Lower lobe of right lung (tissue), 2 donors: Measurements from ENCODE around the gene SYNE3. TPM values are rescaled to one million over a fixed set of nuclear protein-coding genes. Genes with fewer than 3 reads are reported as not detected.

Experiments
- ATAC-seq, 2 donors: fragments of 200-7000 bp; cut with Tn5 transposase; one replicate each; pipeline ENCODE4 v1.9.1; 2020 to 2022; ENCODE audit warnings: mild to moderate bottlenecking in 2 of 2, moderate library complexity in 2 of 2
- DNase-seq: peaks from one replicate; pipeline ENCODE4 v3.0.0-alpha.2; 2020
- H3K27ac ChIP-seq: fragments of 200-600 bp; one replicate; pipeline ENCODE4 v1.8.0; 2022
- H3K27me3 ChIP-seq: fragments of 200-600 bp; one replicate; pipeline ENCODE4 v1.8.0; 2022; ENCODE audit warnings: low read depth
- H3K36me3 ChIP-seq: fragments of 200-600 bp; one replicate; pipeline ENCODE4 v1.8.0; 2022; ENCODE audit warnings: mild to moderate bottlenecking
- H3K4me1 ChIP-seq: fragments of 200-600 bp; one replicate; pipeline ENCODE4 v1.8.0; 2022
- H3K4me3 ChIP-seq: fragments of 200-600 bp; one replicate; pipeline ENCODE4 v1.8.0; 2022; ENCODE audit warnings: mild to moderate bottlenecking
- H3K9me3 ChIP-seq: fragments of 200-600 bp; one replicate; pipeline ENCODE4 v1.8.0; 2022
- intact Hi-C: fragments of 100-400 bp; cut with DNase I; formaldehyde crosslinking; loops from one replicate; pipeline ENCODE4 v1.11.0; 2022
- total RNA-seq: library from RNA; stranded (reverse); fragmentation: NEBNext Ultra II Directional; extraction: Animal tissue kit (Norgen Biotek cat#: 25700); gene quantifications from one replicate; pipeline ENCODE4 v1.2.1, GENCODE V29; 2021
- TF ChIP-seq, protein P1 (sequence below): fragments of 200-600 bp; IDR thresholded peaks from one replicate; pipeline ENCODE4 v1.8.0; 2022; ENCODE audit warnings: antibody characterized with exemption, mild to moderate bottlenecking
- donor health status: DM: no; HTN: yes; CAD: no; lungs with severe emphysema.

The SYNE3 gene
- total RNA-seq, 1 donor from 2014 or later, result 22.4 TPM

DNA sequence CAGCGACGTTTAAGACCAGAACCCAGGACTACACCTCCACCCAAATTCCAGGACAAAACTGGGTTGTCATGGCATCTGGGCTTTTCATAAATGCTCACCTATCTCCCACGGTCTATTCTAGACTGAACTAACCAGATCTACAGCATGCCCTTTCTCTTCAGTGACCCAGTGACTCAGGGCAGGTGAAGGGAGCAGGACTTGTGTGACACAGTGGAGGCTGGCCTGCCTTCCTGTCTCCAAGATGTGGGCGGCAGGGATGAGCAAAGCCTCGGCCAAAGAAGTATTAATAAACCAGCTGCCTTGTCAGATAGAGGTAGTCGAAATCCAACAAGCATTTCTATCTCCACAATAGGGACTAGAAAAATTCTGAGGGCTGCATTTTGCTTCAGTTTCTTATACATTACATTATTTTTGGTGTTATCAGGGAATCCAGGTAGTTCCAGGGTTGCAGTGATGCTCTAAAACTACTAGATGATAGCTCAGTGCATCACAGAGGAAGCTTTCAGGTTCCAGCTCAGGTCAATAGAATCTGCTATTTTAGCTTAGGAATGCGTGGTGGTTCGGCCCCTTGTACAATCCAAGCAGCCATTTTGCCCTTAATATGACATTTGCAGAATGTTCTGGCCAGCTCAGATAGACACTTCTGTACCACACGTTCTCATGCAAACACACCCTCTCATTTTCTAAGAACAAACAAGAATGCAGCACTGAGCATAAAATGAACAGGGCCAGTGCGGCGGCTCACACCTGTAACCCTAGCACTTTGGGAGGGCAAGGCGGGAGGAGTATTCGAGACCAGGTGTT is 14.2 kb upstream of the SYNE3 start:
- Histone ChIP-seq H3K4me3 (no peak overlapping the region), H3K27ac (no peak overlapping the region), H3K27me3 (no peaks in the 10 kb centered on the region), H3K4me1 (peaks cover 58% of the 10 kb centered on the region), H3K9me3 (no peaks in the 10 kb centered on the region), H3K36me3 (no peaks in the 10 kb centered on the region)
- ATAC-seq, result no peak
- intact Hi-C loops, result no loop called here
- TF ChIP-seq, protein P1, sequence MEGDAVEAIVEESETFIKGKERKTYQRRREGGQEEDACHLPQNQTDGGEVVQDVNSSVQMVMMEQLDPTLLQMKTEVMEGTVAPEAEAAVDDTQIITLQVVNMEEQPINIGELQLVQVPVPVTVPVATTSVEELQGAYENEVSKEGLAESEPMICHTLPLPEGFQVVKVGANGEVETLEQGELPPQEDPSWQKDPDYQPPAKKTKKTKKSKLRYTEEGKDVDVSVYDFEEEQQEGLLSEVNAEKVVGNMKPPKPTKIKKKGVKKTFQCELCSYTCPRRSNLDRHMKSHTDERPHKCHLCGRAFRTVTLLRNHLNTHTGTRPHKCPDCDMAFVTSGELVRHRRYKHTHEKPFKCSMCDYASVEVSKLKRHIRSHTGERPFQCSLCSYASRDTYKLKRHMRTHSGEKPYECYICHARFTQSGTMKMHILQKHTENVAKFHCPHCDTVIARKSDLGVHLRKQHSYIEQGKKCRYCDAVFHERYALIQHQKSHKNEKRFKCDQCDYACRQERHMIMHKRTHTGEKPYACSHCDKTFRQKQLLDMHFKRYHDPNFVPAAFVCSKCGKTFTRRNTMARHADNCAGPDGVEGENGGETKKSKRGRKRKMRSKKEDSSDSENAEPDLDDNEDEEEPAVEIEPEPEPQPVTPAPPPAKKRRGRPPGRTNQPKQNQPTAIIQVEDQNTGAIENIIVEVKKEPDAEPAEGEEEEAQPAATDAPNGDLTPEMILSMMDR, result no peak
- no peak for DNase-seq

DNA sequence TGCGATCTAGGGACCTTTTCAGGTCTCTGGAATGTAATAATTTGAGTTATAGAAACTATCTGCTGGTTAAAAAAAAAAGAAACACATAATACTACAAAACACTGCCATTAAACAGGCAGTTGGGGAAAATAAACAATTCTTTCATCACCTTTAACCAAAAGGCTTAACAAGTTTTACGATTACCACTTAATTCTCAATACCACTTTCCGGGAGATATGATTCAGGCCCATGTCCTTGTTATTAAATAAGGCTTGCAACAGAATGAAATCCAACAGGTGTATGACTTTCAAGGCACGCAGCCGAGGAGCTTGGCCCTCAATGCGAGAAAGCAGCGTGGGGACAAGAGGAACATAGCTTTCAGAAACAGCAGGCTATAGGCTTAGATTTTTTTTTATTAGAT is 12.8 kb upstream of the SYNE3 start:
- intact Hi-C loops, result loop anchor here (5.0 kb wide), 1 partner anchor 87 kb away; no protein-coding TSS in a partner anchor
- Histone ChIP-seq H3K9me3 (no peaks in the 10 kb centered on the region), H3K27me3 (no peaks in the 10 kb centered on the region), H3K4me3 (no peak overlapping the region), H3K36me3 (no peaks in the 10 kb centered on the region), H3K4me1 (peaks cover 66% of the 10 kb centered on the region), H3K27ac (no peak overlapping the region)
- DNase-seq (no peak), ATAC-seq (no peak)
- TF ChIP-seq, protein P1, result no peak

DNA sequence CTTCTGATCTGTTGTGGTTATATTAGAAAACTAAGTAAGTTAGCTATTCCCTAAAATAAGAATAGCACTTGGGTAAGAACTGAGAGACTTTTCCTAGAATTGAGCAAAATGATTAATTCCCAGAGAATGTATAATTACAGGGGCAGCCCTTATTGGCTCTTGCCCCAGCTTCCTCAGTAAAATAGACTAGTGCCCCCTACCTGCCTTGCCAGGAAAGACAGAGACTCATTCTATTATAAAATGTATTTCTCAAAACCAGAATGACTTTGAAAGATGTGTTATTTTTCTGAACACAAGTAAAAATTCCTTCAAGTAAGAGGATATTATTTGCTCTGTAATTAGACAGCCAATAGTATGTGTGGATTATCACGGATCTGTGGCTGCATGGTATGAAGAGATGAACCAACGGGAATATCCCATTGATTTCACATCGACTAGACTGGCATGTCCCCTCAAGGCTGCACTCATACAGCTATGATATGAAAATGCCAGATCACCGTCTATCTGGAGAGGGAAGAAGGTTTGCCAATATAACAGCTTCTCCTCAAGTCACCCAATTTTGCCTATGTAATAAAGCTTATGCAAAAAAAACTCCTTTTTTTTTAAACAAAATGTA is 11.0 kb upstream of the SYNE3 start:
- Histone ChIP-seq H3K4me3 (peak overlapping the region; percentile 14), H3K27me3 (no peaks in the 10 kb centered on the region), H3K9me3 (no peaks in the 10 kb centered on the region), H3K27ac (peak overlapping the region; percentile 63), H3K4me1 (peaks cover 68% of the 10 kb centered on the region), H3K36me3 (no peaks in the 10 kb centered on the region)
- ATAC-seq, result peak; percentile 47 to 60
- TF ChIP-seq, protein P1, result peak; percentile 83
- intact Hi-C loops, result loop anchor here (5.0 kb wide), 1 partner anchor 85 kb away; no protein-coding TSS in a partner anchor
- no peak for DNase-seq

DNA sequence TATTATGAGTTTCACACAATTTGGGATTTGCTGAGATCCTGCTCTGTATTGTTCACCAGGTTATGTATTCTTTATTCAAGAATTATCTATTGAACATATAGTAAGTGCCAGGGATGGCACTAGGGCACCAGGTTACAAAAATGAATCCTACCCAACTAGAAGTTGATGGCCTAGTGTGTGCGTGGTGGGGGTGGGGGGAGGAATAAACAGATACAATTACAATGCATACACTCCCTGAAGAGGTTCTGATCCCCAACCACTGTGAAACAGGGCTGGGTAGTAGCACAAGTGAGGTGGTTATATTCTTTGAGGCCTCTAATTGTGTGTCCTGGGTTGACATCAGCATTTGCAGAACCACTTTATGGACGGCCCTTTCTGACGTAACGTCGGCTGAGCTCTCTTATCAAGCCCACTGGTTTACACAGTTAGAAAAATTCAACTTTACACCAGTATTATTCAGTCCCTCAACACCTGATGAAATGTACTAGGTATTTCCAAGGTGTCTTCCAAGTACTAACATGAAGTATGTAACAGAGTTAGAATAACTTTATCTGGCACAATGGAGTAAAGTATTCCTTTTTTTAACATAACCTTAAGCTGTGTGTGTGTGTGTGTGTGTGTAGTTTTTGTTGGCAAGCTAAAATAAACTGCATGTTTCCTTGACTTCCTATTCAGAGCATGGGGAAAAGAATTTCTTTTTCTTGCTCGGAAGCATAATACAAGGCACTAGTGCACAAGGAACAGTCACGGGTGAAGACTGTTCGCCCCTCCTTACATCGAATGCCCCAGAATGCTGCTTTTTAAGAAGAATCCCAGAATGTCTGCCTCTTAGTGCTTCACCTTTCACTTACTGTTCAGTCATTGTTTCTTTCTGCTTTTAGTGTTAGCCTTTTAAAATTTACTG is 10.3 kb upstream of the SYNE3 start:
- ATAC-seq (peak; percentile 7 to 51), DNase-seq (no peak)
- H3K27me3 ChIP-seq, result no peaks in the 10 kb centered on the region
- peaks cover 68% of the 10 kb centered on the region for H3K4me1 ChIP-seq
- TF ChIP-seq, protein P1, result no peak
- H3K27ac ChIP-seq, result peak overlapping the region; percentile 63
- H3K9me3 ChIP-seq, result no peaks in the 10 kb centered on the region
- no peaks in the 10 kb centered on the region for H3K36me3 ChIP-seq
- intact Hi-C loops, result loop anchor here (5.0 kb wide), 1 partner anchor 84 kb away; no protein-coding TSS in a partner anchor
- peak overlapping the region; percentile 14 for H3K4me3 ChIP-seq

DNA sequence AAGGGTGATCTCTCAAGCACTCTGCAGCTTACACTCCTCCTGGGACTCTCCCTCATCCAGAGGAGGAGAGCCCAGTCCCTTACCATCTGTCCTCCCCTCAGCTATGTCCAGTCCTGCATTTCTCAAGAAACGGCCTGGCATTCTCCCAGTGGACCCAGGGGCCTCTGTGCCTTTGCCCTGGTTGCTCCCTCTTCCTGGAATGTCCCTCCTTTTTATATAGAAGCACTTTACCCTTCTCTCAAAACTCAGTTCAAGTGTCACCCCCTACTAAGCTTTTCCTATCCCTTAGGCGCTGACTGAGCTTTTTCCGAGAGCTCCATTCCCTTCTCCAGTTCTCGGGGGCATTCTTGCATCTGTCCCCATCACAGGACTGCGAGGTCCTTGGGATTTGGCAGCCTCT is 9.5 kb upstream of the SYNE3 start:
- TF ChIP-seq, protein P1, result no peak
- H3K9me3 ChIP-seq, result no peaks in the 10 kb centered on the region
- no peaks in the 10 kb centered on the region for H3K36me3 ChIP-seq
- no peak overlapping the region for H3K27ac ChIP-seq
- intact Hi-C loops, result loop anchor here (5.0 kb wide), 1 partner anchor 84 kb away; no protein-coding TSS in a partner anchor
- ATAC-seq (no peak), DNase-seq (no peak)
- no peaks in the 10 kb centered on the region for H3K27me3 ChIP-seq
- no peak overlapping the region for H3K4me3 ChIP-seq
- peaks cover 68% of the 10 kb centered on the region for H3K4me1 ChIP-seq
